Activated CD4-positive, CD25-positive, alpha-beta regulatory T cell treated with anti-CD3 and anti-CD28 coated beads, Interleukin-2, amount 50 U/mL, for 16 hours (primary cell): ENCODE data around the gene CNKSR3.

ENCODE experiments used
- DNase-seq: peaks from one replicate; pipeline ENCODE4 v3.0.0-alpha.2; 2020; ENCODE audit warnings: low read depth, low spot score

Gene CNKSR3

DNA sequence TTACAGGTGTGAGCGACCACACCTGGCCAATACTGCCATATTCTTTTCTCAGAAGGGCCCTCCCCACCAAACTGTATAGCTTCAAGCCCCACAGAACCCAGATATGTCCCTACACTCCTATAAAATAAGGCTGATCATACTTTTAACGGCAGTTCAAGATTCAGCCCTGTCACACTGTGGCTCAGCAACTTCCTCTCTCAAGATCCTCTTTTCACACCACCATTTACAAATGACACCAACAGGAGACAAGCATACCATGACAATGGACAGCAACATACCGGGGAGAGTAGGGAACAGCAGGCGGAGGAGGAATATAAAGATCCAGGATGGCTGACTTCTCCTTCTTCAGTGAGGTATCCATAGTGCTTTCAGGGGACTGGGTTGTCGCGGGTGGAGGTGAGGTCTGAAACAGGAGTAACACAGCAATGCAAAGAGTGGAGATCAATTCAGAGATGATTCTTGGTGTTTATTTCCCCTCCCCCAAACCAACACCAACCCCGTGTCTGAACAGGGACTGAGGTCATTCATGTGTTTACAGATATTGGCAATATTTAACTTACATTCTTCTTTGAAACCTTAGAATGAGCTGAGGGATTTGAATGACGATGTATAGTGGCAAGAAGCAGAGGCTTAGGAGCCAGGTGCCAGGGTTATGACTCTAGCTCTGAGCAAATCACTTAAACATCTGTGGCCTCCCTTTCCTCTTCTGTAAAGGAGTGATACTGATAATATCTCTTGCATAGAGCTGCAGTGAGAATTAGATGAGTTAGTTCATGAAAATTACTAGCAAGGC lies 96.3 kb downstream of the CNKSR3 start:
- DNase-seq, result no peak

DNA sequence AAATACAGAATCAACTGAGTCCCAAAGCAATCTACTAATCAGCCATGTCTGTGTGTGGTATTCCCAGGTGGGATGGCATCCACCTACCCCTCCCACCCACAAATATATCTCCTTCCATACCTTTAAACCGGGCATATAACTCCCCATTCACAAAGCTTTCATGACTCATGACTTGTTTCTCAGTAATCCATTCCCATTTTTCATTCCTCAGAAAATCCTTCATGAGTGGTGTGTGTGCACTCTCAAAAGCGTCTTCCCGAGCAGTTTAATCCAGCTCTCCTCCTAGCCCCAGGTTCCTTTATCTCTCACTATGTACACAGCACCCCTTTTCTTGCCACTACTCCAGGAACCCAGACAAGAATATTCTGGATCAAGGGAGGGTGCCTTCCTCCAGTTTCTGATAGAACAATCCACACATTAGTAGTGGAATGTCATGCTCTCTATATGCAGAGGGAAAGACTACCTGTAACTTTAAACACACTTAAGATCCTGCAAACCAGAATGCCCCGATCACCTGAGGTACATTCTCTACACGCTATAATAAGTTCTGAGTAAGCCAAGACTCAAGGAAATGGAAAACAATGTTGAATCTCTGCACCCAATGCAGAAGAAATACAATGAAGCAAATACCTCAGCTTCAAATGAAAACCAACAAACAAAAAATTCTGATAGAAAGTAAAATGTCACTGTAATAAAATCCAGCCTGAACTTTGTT lies 98.2 kb downstream of the CNKSR3 start:
- DNase-seq, result no peak

DNA sequence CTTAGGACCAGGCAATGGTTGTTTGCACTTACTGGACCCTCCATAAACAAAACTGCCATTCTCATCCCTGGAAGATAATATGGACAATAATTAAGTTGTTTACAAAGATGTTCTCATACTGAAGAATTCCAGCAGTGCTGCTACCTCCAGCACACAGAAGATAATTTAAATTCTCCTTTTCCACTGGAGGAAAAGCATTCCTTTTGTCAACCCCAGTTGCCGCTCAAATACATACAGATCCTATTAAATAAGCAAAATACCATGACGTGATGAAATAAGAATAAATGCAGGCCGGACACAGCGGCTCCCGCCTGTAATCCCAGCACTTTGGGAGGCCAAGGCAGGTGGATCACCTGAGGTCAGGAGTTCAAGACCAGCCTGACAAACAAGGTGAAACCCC lies 99.4 kb downstream of the CNKSR3 start:
- no peak for DNase-seq

DNA sequence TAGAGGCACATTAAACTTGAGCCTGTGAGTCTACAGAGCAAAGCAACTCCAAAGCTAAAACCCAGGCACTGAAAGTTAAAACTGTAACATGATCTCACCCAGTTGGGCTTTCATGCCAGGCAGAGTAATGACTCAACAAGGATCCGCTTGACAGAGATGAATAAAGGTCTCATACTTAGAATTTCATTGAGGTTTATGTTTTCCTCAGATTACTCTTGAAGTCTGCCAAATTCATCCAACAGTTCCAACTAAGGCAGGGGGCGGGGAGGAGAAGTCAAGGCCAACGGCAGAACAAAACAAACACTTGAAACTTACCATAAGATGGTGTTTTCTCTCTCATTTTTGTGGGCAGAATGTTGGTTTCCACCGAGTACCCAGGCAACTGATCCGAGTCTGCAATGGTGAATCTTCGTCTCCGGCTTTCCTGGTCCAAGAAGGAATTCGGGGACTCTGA lies 99.8 kb downstream of the CNKSR3 start:
- no peak for DNase-seq

DNA sequence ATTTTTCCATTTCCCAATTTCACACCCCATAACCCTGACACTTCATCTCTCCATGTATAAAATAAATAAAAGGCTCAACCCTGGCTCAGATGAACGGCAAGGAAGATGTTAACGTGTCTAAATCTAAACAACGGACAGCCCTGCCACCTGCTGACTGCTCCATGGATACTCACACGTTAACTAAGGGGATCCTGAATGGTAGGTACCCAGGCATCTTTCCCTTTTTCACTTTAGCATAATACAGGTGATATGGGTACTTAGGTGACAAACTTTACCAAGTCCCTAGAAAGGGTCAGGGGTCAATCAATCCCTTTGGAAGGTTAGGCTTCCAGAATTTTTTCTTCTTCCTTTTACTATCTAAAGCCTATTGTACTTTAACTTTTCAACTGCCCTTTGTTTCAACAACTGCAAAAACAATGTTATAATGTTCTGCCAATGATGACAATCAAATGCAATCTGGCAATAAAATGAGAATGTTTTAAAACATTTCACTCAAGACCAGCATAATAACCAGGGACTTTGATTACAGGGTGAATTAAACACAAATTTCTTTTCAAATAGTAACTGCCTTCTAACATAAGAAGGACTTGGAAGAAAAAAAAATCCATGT lies 101.5 kb downstream of the CNKSR3 start:
- no peak for DNase-seq

DNA sequence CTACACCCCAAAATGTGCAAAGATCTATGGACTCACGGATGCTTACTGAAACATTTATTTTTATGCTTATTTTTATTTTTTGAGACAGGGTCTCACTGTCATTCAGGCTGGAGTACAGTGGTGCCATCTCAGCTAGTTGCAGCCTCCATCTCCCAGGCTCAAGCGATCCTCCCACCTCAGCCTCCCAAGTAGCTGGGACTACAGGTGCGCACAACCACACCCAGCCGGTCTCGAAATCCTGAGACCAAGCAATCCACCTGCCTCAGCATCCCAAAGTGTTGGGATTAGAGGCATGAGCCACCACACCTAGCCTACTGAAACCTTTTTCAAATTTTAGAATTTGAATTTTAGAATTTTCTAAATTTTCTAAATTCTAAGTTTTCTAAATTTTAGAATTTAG lies 103.0 kb downstream of the CNKSR3 start:
- DNase-seq, result no peak

DNA sequence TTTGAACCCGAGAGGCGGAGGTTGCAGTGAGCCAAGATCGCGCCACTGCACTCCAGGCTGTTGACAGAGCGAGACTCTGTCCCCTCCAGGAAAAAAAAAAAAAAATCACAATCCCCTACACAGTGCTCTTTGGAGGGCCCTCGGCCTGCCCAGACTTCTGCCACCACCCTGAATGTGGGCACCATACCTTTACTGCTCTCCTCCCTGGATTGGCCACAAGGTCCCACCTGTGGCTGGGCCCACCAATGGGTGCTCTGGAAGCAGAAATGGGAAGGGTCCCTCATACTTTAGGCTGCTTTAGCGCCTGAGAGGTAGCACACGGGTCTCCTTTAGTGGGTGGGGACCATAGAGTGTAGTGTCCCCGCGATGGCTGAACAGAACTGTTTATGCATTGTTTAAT lies 103.6 kb downstream of the CNKSR3 start:
- no peak for DNase-seq

DNA sequence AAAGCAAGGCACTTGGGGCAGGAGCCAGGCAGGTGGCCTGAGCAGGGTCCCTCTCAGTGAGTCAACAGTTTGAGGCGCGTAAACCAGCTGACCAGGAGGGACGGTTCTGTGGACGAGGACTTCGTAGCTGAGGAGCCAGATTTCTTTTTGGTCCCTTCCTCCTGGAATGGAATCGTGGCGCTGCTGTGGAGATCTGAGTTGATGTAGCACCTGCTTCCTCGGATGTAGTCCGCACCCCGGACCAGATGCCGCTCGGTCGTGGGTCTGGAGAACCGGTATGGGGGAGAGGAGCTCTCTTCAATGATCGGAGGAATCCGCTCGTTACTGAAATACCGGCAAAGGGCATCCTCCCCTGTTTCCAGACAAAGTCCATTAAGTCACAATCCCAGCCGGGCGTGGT lies 104.2 kb downstream of the CNKSR3 start:
- DNase-seq, result no peak

DNA sequence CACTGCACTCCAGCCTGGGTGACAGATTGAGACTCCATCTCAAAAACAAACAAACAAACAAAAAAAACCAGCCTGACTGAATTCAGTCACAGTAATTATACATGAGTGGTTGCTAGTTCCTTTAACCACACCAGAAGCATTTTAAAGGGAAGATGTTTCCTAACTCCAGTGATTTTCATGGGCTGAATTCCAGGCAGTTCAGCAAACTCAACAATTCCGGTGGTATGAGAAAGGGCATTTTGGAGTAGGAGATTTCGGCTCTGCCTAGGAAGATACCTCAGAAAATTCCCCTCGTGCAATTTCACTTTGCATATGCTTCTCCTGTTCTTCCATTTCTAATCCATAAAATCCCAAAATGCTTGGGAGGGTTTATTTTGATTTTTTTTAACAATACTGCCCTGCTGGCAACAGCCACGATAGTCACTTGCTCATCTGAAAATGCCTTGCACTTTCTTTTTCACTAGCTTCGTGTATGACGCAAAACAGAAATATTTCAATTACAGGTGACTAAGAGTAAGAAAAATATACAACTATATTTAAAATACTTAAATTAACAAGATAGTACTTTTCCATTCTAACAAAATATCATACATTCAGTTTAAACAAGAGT lies 105.6 kb downstream of the CNKSR3 start:
- DNase-seq, result no peak

DNA sequence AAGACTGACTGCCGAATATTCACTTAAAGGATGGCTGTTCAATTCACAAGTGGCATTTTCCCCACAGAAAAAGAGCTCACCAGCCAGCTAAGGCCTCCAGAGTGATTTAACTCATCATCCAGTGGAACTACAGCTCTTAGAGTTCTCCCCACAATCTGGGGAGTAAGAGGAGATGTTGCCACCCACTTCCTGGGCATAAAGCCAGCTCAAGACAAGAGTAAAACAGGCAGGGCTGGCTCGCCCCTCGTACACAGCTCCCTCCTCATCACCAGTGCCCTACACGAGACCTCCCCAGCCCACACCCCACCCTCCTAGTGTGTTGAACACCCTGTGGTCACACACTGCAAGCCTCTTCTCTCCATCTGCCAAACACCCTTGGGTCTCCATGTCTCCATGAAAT lies 106.7 kb downstream of the CNKSR3 start:
- DNase-seq, result no peak

DNA sequence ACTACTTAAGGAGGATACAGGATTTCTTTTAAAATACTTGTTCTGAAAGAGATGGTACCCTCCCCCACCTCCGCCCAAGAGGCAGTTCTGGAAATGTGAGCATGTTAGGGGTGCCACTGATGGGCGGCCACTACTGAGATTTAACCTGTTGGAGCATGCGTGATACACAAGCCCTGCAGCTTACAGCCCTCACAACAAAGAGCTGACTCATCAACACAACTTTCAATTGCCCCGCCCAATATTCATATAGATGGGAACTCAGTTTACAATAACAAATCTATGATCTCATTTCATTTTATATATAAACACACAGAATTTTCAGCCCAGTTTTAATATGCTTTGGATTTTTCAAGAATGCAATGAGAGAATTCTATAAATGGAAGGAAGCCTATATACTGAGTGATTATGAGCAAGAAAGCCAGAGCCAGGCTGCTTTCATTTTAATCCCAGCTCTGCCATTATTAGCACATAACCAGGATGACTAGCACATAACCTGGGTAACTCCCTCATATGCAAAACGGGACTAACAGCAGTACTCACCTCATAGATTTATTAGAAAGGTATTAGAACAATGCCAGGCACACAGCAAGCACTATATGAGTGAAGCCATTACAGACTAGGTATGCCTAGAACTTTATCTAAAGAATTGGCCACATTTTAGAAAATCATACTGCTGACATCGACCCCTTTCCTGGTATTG lies 108.3 kb downstream of the CNKSR3 start:
- DNase-seq, result no peak

DNA sequence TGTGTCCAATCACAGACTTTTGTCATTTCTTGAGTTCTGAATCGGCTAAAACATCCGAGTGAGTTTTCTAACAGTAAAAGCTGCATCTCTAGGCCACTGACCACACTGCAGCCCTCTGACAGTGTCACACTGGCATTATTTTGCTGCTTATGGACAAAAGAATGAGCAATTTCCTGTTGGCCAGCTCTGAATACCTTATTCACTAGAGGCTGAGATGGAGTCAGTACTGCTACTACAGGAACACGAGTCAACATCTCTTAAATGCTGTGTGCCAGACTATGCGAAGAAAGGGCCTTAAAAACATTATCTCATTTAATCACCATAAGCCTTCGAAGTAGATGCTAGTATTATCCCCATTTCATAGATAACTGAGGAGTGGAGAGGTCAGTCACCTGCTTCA lies 111.4 kb downstream of the CNKSR3 start:
- DNase-seq, result no peak

DNA sequence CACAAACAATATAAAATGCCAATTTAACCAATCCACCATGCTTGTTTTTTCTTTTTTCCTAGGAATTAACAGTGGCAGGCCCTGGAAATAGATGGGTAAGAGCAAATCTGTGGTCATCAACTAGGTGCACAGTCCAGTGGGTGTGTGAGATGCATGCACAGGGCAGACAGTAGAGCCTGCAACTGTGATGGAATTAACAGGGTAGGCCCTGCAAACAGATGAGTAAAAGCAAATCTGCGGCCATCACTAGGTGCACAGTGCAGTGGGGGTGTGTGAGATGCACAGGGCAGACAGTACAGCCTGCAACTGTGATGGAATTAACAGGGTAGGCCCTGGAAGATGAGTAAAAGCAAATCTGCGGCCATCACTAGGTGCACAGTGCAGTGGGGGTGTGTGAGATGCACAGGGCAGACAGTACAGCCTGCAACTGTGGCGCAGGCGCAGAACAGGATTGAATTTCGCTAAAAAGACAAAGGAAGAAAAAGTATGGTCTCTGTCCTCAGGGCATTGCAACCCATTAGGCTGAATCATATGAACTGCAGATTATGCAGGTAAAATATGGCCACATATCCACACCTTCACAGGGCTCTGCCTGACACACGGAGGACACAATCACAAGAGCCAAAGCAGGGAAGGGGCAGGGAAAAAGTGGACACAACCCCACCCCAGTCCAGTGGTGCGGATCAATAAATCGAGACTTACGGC lies 112.8 kb downstream of the CNKSR3 start:
- DNase-seq, result no peak

DNA sequence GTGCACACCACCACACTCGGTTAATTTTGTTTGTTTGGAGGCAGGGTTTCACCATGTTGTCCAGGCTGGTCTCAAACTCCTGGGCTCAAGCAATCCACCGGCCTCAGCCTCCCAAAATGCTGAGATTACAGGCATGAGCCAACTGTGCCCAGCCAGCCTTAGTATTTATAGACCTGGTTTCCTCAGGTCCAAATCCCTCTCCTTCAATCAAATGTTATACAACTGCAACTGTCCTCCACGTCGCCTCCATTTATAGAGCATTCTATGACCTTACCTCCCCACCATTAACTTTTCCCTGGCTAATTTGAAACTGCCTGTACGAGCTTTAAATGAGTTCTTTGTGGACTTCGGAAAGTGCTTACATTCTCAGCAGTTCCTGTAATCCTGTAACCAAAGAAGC lies 114.6 kb downstream of the CNKSR3 start:
- no peak for DNase-seq

DNA sequence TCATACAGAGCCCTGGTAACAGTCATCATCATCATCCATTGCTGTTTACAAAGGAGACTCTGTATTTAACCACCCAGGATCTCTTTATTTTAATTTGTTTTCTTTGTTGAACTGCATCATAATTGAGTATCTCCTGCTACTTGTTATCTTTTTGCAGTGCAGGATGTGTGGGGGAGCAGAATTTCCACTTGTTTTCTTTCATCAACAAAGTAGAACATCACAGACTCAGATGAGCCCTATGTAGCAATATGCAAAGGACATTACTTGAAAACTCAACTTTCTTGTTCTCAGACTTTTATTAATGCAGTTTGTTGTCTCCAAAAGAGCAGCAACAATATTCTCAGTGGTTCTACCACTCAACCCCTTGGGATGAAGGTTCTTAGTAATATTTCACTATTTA lies 115.2 kb downstream of the CNKSR3 start:
- no peak for DNase-seq

DNA sequence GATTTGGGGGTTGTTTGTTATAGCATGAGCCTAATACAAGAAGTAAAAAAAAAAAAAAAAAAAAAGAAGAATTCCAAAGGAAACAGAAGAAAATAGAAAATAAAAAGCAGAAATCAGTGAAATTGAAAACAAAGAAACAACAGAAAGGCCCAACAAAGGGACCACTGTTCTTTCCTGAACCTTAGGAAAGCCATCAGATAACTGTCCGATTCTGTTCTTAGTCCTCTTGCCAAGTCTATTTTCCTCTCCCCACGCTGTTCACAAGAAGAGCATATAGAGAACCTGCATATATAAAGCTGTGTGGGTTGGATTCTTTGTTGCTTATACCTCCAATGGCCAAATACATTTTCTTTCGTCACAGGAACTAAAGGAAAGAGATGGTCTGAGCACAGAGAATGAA lies 115.9 kb downstream of the CNKSR3 start:
- DNase-seq, result no peak

DNA sequence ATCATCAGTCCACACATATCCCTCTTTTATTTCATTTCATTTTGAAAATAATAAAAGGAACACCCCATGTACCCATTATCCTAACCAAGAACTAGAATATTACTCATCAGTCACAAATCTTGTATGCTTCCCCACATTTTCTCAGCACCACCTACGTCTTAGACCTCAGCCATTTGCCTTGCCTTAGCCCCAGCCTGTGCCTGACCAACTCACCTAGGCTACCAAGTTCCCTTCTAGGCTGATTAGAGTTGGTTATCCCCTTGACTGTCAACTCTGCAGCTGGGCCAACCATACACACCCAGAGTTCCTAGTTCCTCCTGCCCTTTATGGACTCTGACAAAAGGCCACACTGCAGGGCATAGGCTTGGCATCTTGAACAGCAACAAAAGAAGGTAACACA lies 120.5 kb downstream of the CNKSR3 start:
- DNase-seq, result no peak

DNA sequence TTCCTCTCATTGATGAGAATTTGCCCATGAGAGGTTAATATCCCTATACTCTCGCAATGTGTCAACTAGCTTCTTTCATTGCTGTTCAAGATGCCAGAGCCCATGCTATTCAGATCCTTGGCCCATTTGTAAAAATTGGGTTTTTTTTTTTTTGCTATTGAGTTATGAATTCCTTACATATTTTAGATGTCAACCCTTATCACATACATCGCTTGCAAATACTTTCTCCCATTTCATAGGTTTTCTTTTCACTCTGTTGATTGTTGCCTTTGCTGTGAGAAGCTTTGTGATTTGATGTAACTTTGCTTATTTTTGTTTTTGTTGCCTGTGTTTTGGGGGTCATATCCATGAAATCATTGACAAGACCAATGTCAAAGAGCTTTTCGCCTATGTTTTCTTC lies 121.7 kb downstream of the CNKSR3 start:
- DNase-seq, result no peak

DNA sequence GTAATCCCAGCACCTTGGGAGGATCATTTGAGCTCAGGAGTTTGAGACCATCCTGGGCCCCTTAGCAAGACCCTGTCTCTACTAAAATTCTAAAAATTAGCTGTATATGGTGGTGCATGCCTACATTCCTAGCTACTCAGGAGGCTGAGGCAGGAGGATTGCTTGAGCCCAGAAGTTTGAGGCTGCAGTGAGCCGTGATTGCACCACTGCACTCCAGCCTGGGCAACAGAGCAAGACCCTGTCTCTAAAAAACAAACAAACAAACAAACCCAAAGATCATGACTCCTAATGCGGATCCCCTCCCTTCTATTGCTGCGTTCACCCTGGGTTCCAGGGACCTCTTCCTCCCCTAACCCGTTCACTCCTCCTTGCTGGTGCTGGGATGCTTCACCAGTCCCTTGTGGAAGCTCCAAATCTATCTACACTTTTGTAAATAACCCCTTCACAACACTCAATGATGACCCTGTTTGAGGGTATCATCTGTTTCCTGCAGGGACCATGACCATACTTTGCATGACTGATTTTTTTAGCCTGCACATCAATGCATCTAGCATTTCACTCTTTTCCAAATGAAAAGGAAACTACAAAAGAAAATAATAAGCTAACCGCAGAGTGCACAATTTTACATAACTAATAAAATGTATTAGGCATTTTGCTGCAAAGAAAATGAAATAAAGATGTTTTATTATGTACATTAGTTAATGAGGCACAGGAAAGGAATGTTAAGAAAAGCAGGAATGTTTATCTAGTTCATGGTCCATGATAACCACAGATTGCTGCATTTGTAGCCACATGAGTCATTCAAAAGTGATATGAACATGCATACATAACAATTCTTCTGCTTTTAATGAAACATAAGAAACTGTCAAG lies 123.4 kb downstream of the CNKSR3 start:
- no peak for DNase-seq

DNA sequence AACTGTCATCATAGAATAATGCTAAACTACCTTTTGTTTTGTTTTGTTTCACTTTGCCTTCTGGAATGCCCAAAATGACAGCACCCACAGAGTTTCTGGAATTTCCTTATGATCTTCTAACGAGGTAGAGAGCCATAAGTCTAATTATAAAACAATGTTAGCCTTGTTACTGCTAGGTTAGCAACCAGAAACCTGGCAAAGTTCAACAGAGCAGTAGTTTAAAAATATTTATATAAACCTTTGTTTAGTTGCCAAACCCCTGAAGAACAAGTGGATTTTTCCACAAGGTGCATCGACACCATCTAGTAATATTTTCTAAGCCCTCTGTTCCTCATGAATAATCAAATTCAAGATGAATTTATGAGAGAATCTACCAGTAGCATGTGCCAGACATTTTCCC lies 126.3 kb downstream of the CNKSR3 start:
- DNase-seq, result no peak
